ENCODE data around the gene SPTSSB.

DNA sequence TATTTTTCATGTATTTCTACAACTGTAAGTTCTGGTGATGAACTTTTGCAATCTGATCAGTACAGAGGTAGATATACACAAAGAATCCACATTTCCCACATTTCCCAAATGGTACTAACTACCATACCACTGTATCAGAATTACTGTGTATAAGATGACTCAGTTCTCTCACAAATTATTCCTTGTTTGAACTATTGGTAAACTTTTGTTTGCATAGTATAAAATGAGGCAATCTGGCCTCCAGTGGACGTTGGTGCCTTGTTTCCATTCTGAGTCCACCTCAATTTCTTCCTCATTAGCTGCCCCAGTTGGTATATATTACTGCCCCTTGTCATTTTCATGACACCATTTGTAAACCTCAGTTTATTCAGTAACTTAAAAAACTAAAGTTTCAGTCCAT is 38.5 kb downstream of the SPTSSB start:
- TF ChIP-seq RAD21 (conservative IDR thresholded peaks at IDR 0.05 in 1 of 2, IDR thresholded peaks at IDR 0.05 in 1 of 2) (no peak), EHMT2 (IDR thresholded peaks at IDR 0.05; ENCODE audit: low read depth) (no peak), NR3C1 (IDR thresholded peaks at IDR 0.05) (no peak), HOXA7 (CRISPR knock-in tag; IDR thresholded peaks at IDR 0.05) (no peak)
